SK-N-SH (cell line): ENCODE data around the gene MT2A. TPM values are rescaled to one million over a fixed set of nuclear protein-coding genes. Genes with fewer than 3 reads are reported as not detected.

ENCODE experiments used
- CTCF ChIA-PET: fragments of 300-600, 350-600 bp; formaldehyde crosslinking; extraction: SDS; loops from one replicate; lab custom pipeline; 2021; lab: Yijun Ruan, JAX
- POLR2A ChIA-PET: fragments of 350-600 bp; sonication (Branson Sonifier 250); formaldehyde crosslinking; extraction: SDS; loops from one replicate; lab custom pipeline; 2020; ENCODE audit warnings: antibody characterized with exemption, inconsistent platforms; lab: Yijun Ruan, JAX
- DNase-seq: peaks from one replicate; pipeline ENCODE4 v3.0.0; 2012
- H2AFZ ChIP-seq: fragments of 200-600 bp; sonication (generic); 2 replicates; pipeline ENCODE4 v1.8.1; 2016; ENCODE audit warnings: antibody characterized with exemption, mild to moderate bottlenecking, low read depth
- H3F3A ChIP-seq: fragments of 200-600 bp; sonication (generic); replicated peaks from 2 replicates; pipeline ENCODE3; 2016; ENCODE audit warnings: antibody characterized with exemption, mild to moderate bottlenecking; ENCODE audit not compliant: insufficient read depth
- H3K27ac ChIP-seq, 2 experiments: fragments of 200-500 bp in 1 of 2; fragments of 200-600 bp in 1 of 2; sonication (Bioruptor generic) in 1 of 2; sonication (generic), shearing (Covaris generic) in 1 of 2; 2 replicates each; pipeline versions ENCODE4 v1.5.1 to v1.6.1; 2014 to 2016; ENCODE audit warnings: low read depth in 2 of 2, inconsistent platforms in 1 of 2, low read length in 1 of 2, mild to moderate bottlenecking in 1 of 2, mixed read lengths in 1 of 2
- H3K27me3 ChIP-seq: fragments of 200-600 bp; sonication (generic), shearing (Covaris generic); 2 replicates; pipeline ENCODE4 v1.6.1; 2016; ENCODE audit warnings: mixed run types; ENCODE audit not compliant: insufficient read depth
- H3K36me3 ChIP-seq, 2 experiments: fragments of 200-500 bp in 1 of 2; fragments of 200-600 bp in 1 of 2; sonication (Bioruptor generic) in 1 of 2; sonication (generic) in 1 of 2; replicated peaks in 1 of 2; 2 replicates each; pipeline versions ENCODE3 to v1.5.1; 2014 to 2016; ENCODE audit warnings: low read length in 1 of 2, mild to moderate bottlenecking in 1 of 2; ENCODE audit not compliant: insufficient read depth in 2 of 2, control insufficient read depth in 1 of 2
- H3K4me1 ChIP-seq, 2 experiments: fragments of 200-500 bp in 1 of 2; fragments of 200-600 bp in 1 of 2; sonication (Bioruptor generic) in 1 of 2; sonication (generic), shearing (Covaris generic) in 1 of 2; 2 replicates each; pipeline versions ENCODE4 v1.5.1 to v1.6.1; 2014 to 2016; ENCODE audit warnings: low read depth in 1 of 2, low read length in 1 of 2, mixed run types in 1 of 2; ENCODE audit not compliant: insufficient read depth in 2 of 2, control insufficient read depth in 1 of 2
- H3K4me2 ChIP-seq: fragments of 200-600 bp; sonication (generic), shearing (Covaris generic); 2 replicates; pipeline ENCODE4 v1.6.1; 2017; ENCODE audit warnings: mixed run types
- H3K4me3 ChIP-seq, 2 experiments: fragments of 200-500 bp in 1 of 2; fragments of 200-600 bp in 1 of 2; sonication (Bioruptor generic) in 1 of 2; sonication (generic), shearing (Covaris generic) in 1 of 2; 2 replicates each; pipeline versions ENCODE4 v1.5.1 to v1.8.1; 2014 to 2016; ENCODE audit warnings: low read depth in 2 of 2, inconsistent platforms in 1 of 2, low read length in 1 of 2, mild to moderate bottlenecking in 1 of 2, mixed read lengths in 1 of 2, moderate library complexity in 1 of 2
- H3K79me2 ChIP-seq: fragments of 200-600 bp; sonication (generic); 2 replicates; pipeline ENCODE4 v1.8.1; 2017; ENCODE audit warnings: mild to moderate bottlenecking; ENCODE audit not compliant: insufficient read depth
- H3K9ac ChIP-seq: fragments of 200-600 bp; sonication (generic); 2 replicates; pipeline ENCODE4 v1.6.1; 2017; ENCODE audit warnings: mixed run types
- H3K9me2 ChIP-seq: fragments of 200-600 bp; sonication (generic); 2 replicates; pipeline ENCODE4 v1.6.1; 2017; ENCODE audit warnings: mixed run types
- H3K9me3 ChIP-seq: fragments of 200-600 bp; sonication (generic); 2 replicates; pipeline ENCODE4 v1.6.1; 2017; ENCODE audit warnings: mixed run types, mild to moderate bottlenecking, moderate library complexity
- H4K20me1 ChIP-seq: fragments of 200-600 bp; sonication (generic); 2 replicates; pipeline ENCODE4 v1.6.1; 2017; ENCODE audit warnings: mild to moderate bottlenecking, mixed run types; ENCODE audit not compliant: insufficient read depth
- CHD2 ChIP-seq: fragments of 150-350 bp; IDR thresholded peaks from 2 replicates; pipeline ENCODE4 v1.6.1; 2018; ENCODE audit warnings: low read length; ENCODE audit not compliant: partially characterized antibody
- ELF1 ChIP-seq: IDR thresholded peaks from 2 replicates; pipeline ENCODE4 v1.4.0; 2012
- EP300 ChIP-seq, 2 experiments: IDR thresholded peaks; 2 replicates each; pipeline versions ENCODE4 v1.4.0 to v1.6.1; 2012; ENCODE audit warnings: borderline replicate concordance in 1 of 2, low read depth in 1 of 2, low read length in 1 of 2
- EZH2phosphoT487 ChIP-seq: fragments of 200-600 bp; sonication (generic); IDR thresholded peaks from 2 replicates; pipeline ENCODE4 v1.6.1; 2017; ENCODE audit warnings: low read depth, mixed run types, mild to moderate bottlenecking, antibody characterized with exemption, moderate library complexity, borderline replicate concordance
- FOXJ3 ChIP-seq: sonication (generic); formaldehyde crosslinking; IDR thresholded peaks from 2 replicates; pipeline ENCODE4 v1.5.1; 2020; ENCODE audit warnings: mild to moderate bottlenecking, missing genetic modification reagents
- FOXM1 ChIP-seq: IDR thresholded peaks from 2 replicates; pipeline ENCODE4 v1.4.0; 2012; ENCODE audit warnings: low read depth, mild to moderate bottlenecking
- GABPA ChIP-seq: IDR thresholded peaks from 2 replicates; pipeline ENCODE4 v1.4.0; 2012; ENCODE audit warnings: low read depth, mild to moderate bottlenecking
- GATA2 ChIP-seq: sonication (generic); formaldehyde crosslinking; IDR thresholded peaks from 2 replicates; pipeline ENCODE4 v1.5.0; 2020; ENCODE audit warnings: mild to moderate bottlenecking, missing genetic modification reagents
- MEF2A ChIP-seq: IDR thresholded peaks from 2 replicates; pipeline ENCODE4 v1.4.0; 2012; ENCODE audit warnings: low read depth, borderline replicate concordance
- NFIC ChIP-seq: IDR thresholded peaks from 2 replicates; pipeline ENCODE4 v1.4.0; 2012; ENCODE audit warnings: borderline replicate concordance
- POLR2AphosphoS5 ChIP-seq: IDR thresholded peaks from 2 replicates; pipeline ENCODE4 v1.6.1; 2012; ENCODE audit warnings: low read depth, low read length
- RAD21 ChIP-seq: IDR thresholded peaks from 2 replicates; pipeline ENCODE4 v1.6.1; 2012; ENCODE audit warnings: mild to moderate bottlenecking, low read length
- RFX5 ChIP-seq: IDR thresholded peaks from 2 replicates; pipeline ENCODE4 v1.6.1; 2012; ENCODE audit warnings: mild to moderate bottlenecking, improper control_type of control experiment, low read length
- TCF12 ChIP-seq: IDR thresholded peaks from 2 replicates; pipeline ENCODE4 v1.4.0; 2012
- TEAD4 ChIP-seq: IDR thresholded peaks from 2 replicates; pipeline ENCODE4 v1.4.0; 2012; ENCODE audit warnings: mild to moderate bottlenecking, borderline replicate concordance; ENCODE audit not compliant: insufficient read depth
- YY1 ChIP-seq: IDR thresholded peaks from 2 replicates; pipeline ENCODE4 v1.4.0; 2012; ENCODE audit warnings: low read depth, mild to moderate bottlenecking
- WGBS: methylation state at CpG from one replicate; pipeline ENCODE4 v1.1.6; 2017; ENCODE audit warnings: low lambda C conversion rate; 5-methylcytosine and 5-hydroxymethylcytosine counted together
- polyA plus RNA-seq, 3 experiments: library from polyadenylated mRNA; depleted of rRNA; stranded (reverse); fragments of >200 nt; gene quantifications; 2 replicates each; pipeline ENCODE4 v1.2.3, GENCODE V29; 2012
- TF ChIP-seq, protein P1 (sequence below): IDR thresholded peaks from 2 replicates; pipeline ENCODE4; 2012
- TF ChIP-seq, protein P2 (sequence below): IDR thresholded peaks from 2 replicates; pipeline ENCODE4 v1.6.1; 2012; ENCODE audit warnings: mild to moderate bottlenecking, low read depth, low read length, moderate library complexity
- TF ChIP-seq, protein P3 (sequence below): IDR thresholded peaks from 2 replicates; pipeline ENCODE4 v1.4.0; 2012; ENCODE audit warnings: low read depth, borderline replicate concordance
- TF ChIP-seq, protein P4 (sequence below): fragments of 150-350 bp; IDR thresholded peaks from 2 replicates; pipeline ENCODE4 v1.6.1; 2016; ENCODE audit warnings: mild to moderate bottlenecking, low read depth, low read length
- TF ChIP-seq, protein P5 (sequence below): IDR thresholded peaks from 2 replicates; pipeline ENCODE4 v1.4.0; 2012; ENCODE audit warnings: low read depth
- TF ChIP-seq, protein P6 (sequence below): IDR thresholded peaks from 2 replicates; pipeline ENCODE4 v1.4.0; 2012; ENCODE audit warnings: low read depth, borderline replicate concordance

Gene MT2A
- polyA plus RNA-seq, 1 of the 3 experiments (the other 2 are of a cell fraction) = 133 TPM

DNA sequence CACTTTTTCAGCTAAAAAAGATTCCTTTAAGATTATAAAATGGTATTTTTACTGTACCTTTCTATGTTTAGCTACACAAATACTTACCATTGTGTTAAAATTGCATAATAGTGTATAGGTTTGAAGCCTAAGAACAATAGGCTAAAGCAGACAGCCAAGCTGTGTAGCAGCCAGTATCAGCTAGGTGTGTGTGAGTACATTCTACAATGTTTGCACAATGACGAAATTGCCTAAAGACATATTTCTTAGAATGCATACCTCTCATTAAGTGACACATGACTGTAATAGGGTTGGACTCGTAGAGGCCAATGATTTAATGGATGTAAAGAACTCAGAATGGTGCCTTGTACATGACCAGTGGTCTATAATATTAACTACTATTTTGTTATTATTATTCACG, 41.4 kb downstream of the MT2A start (continued):
- TF ChIP-seq, protein P1, sequence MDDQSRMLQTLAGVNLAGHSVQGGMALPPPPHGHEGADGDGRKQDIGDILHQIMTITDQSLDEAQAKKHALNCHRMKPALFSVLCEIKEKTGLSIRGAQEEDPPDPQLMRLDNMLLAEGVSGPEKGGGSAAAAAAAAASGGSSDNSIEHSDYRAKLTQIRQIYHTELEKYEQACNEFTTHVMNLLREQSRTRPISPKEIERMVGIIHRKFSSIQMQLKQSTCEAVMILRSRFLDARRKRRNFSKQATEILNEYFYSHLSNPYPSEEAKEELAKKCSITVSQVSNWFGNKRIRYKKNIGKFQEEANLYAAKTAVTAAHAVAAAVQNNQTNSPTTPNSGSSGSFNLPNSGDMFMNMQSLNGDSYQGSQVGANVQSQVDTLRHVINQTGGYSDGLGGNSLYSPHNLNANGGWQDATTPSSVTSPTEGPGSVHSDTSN = no peak
- TF ChIP-seq, protein P2, sequence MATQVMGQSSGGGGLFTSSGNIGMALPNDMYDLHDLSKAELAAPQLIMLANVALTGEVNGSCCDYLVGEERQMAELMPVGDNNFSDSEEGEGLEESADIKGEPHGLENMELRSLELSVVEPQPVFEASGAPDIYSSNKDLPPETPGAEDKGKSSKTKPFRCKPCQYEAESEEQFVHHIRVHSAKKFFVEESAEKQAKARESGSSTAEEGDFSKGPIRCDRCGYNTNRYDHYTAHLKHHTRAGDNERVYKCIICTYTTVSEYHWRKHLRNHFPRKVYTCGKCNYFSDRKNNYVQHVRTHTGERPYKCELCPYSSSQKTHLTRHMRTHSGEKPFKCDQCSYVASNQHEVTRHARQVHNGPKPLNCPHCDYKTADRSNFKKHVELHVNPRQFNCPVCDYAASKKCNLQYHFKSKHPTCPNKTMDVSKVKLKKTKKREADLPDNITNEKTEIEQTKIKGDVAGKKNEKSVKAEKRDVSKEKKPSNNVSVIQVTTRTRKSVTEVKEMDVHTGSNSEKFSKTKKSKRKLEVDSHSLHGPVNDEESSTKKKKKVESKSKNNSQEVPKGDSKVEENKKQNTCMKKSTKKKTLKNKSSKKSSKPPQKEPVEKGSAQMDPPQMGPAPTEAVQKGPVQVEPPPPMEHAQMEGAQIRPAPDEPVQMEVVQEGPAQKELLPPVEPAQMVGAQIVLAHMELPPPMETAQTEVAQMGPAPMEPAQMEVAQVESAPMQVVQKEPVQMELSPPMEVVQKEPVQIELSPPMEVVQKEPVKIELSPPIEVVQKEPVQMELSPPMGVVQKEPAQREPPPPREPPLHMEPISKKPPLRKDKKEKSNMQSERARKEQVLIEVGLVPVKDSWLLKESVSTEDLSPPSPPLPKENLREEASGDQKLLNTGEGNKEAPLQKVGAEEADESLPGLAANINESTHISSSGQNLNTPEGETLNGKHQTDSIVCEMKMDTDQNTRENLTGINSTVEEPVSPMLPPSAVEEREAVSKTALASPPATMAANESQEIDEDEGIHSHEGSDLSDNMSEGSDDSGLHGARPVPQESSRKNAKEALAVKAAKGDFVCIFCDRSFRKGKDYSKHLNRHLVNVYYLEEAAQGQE = no peak
- TF ChIP-seq MEF2A (no peak), TCF12 (no peak), GATA2 (CRISPR knock-in tag) (no peak), RAD21 (no peak)

DNA sequence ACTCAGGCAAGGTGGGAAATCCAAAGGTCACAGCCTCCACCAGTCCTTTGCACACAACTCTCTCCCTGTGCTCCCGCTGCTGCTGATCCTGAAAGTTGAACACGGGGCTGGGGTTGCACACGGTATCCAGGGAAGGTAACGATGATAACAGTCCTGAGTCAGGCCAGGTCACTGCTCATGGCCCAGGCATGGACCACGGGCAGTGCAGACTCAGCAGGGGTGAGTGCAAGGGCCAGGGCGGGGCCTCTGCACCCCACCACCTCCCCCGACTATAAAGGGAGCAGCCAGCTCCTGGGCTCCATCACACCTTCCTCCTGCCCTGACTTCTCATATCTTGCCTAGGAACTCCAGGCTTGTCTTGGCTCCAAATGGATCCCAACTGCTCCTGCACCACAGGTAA, 43.2 kb downstream of the MT2A start, which contains the start of gene MT1B:
MT1B (plus strand) TSS at position 301 of the 400 bp plus-strand sequence; CDS start at position 369, 68 bp downstream.
- no peak for DNase-seq
- H3F3A ChIP-seq = no peaks in the 10 kb centered on the region
- TF ChIP-seq ELF1 (no peak), YY1 (no peak), RFX5 (no peak), FOXM1 (no peak), GABPA (no peak), TCF12 (no peak), TEAD4 (no peak), POLR2AphosphoS5 (no peak), CHD2 (no peak), NFIC (no peak), EP300 (IDR thresholded peaks at IDR 0.05; ENCODE audit: borderline replicate concordance in 1 of 2, low read depth in 1 of 2, low read length in 1 of 2) (no peak), EZH2phosphoT487 (no peak), FOXJ3 (CRISPR knock-in tag) (no peak)
- TF ChIP-seq, protein P1 = no peak
- TF ChIP-seq, protein P3, sequence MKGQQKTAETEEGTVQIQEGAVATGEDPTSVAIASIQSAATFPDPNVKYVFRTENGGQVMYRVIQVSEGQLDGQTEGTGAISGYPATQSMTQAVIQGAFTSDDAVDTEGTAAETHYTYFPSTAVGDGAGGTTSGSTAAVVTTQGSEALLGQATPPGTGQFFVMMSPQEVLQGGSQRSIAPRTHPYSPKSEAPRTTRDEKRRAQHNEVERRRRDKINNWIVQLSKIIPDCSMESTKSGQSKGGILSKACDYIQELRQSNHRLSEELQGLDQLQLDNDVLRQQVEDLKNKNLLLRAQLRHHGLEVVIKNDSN = no peak
- TF ChIP-seq, protein P4, sequence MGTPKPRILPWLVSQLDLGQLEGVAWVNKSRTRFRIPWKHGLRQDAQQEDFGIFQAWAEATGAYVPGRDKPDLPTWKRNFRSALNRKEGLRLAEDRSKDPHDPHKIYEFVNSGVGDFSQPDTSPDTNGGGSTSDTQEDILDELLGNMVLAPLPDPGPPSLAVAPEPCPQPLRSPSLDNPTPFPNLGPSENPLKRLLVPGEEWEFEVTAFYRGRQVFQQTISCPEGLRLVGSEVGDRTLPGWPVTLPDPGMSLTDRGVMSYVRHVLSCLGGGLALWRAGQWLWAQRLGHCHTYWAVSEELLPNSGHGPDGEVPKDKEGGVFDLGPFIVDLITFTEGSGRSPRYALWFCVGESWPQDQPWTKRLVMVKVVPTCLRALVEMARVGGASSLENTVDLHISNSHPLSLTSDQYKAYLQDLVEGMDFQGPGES = no peak
- TF ChIP-seq, protein P5, sequence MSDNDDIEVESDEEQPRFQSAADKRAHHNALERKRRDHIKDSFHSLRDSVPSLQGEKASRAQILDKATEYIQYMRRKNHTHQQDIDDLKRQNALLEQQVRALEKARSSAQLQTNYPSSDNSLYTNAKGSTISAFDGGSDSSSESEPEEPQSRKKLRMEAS = no peak
- TF ChIP-seq, protein P6, sequence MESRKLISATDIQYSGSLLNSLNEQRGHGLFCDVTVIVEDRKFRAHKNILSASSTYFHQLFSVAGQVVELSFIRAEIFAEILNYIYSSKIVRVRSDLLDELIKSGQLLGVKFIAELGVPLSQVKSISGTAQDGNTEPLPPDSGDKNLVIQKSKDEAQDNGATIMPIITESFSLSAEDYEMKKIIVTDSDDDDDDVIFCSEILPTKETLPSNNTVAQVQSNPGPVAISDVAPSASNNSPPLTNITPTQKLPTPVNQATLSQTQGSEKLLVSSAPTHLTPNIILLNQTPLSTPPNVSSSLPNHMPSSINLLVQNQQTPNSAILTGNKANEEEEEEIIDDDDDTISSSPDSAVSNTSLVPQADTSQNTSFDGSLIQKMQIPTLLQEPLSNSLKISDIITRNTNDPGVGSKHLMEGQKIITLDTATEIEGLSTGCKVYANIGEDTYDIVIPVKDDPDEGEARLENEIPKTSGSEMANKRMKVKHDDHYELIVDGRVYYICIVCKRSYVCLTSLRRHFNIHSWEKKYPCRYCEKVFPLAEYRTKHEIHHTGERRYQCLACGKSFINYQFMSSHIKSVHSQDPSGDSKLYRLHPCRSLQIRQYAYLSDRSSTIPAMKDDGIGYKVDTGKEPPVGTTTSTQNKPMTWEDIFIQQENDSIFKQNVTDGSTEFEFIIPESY = no peak
- H3K36me3 ChIP-seq = no peaks in the 10 kb centered on the region
- H2AFZ ChIP-seq = no peak within 1 kb of the TSS
- no peaks in the 10 kb centered on the region for H3K79me2 ChIP-seq
- H3K9me2 ChIP-seq = no peaks in the 10 kb centered on the region
- H3K9me3 ChIP-seq = no peaks in the 10 kb centered on the region
- 0 out of 2 replicates have a peak, but pooled peaks cover 7% of the 10 kb centered on the region for H3K27me3 ChIP-seq
- H3K4me1 ChIP-seq = peaks cover 0 to 7% of the 10 kb centered on the region in 2 experiments; a peak in 2 of 4 replicates
- H3K9ac ChIP-seq = no peak within 1 kb of the TSS
- no peak within 1 kb of the TSS for H3K4me2 ChIP-seq
- CTCF ChIA-PET = interaction anchor here (1.1 to 1.4 kb wide), 2 partner anchors 12 to 172 kb away, joined by 3 to 4 read pairs; no protein-coding TSS in a partner anchor
- H3K27ac ChIP-seq = no peak within 1 kb of the TSS
- H4K20me1 ChIP-seq = no peaks in the 10 kb centered on the region
- no CpG with 5 or more reads among the region's 7 CpGs for WGBS
- no peak within 1 kb of the TSS for H3K4me3 ChIP-seq
- POLR2A ChIA-PET = no interaction called here
